HEK293 (cell line): ENCODE measurements around the gene CSGALNACT2.
A peak's percentile ranks its signal among the peaks of the same experiment; 100 is the strongest.

ENCODE experiments used
- CTCF ChIA-PET: fragments of 350-600 bp; formaldehyde crosslinking; extraction: SDS; loops from one replicate; lab custom pipeline; 2021; ENCODE audit warnings: antibody characterized with exemption; lab: Yijun Ruan, JAX
- POLR2A ChIA-PET: fragments of 300-600 bp; formaldehyde crosslinking; extraction: SDS; loops from one replicate; lab custom pipeline; 2020; ENCODE audit warnings: antibody characterized with exemption, inconsistent platforms; lab: Yijun Ruan, JAX
- H3K27ac ChIP-seq: fragments of 200-500 bp; sonication (Bioruptor generic); 2 replicates; pipeline ENCODE4 v1.5.1; 2014; ENCODE audit warnings: low read depth, low read length, control low read depth, inconsistent platforms; ENCODE audit errors: extremely low read depth
- H3K36me3 ChIP-seq, 2 experiments: fragments of 200-500 bp in 1 of 2; sonication (Bioruptor generic) in 1 of 2; 1 replicate in 1 of 2; 2 replicates in 1 of 2; pipeline ENCODE4 v1.5.1; 2014 to 2017; ENCODE audit warnings: inconsistent platforms in 2 of 2, low read length in 2 of 2; ENCODE audit not compliant: control insufficient read depth in 2 of 2, insufficient read depth in 1 of 2
- H3K4me1 ChIP-seq: fragments of 200-500 bp; sonication (Bioruptor generic); 2 replicates; pipeline ENCODE4 v1.5.1; 2014; ENCODE audit warnings: mild to moderate bottlenecking, low read length, inconsistent platforms; ENCODE audit not compliant: control insufficient read depth, insufficient read depth
- H3K4me3 ChIP-seq: 2 replicates; pipeline ENCODE4 v1.5.1; 2011; ENCODE audit warnings: low read depth, mild to moderate bottlenecking, control low read depth, low read length, moderate library complexity
- H3K9me3 ChIP-seq: fragments of 200-500 bp; sonication (Bioruptor generic); 2 replicates; pipeline ENCODE4 v1.5.1; 2014; ENCODE audit warnings: low read depth, low read length, inconsistent platforms; ENCODE audit not compliant: control insufficient read depth, insufficient read depth
- CTCF ChIP-seq: fragments of 450-650 bp; formaldehyde crosslinking; IDR thresholded peaks from 2 replicates; pipeline ENCODE4 v1.5.1; 2016; ENCODE audit warnings: missing biosample characterization, missing genetic modification characterization
- KLF10 ChIP-seq: fragments of 450-650 bp; IDR thresholded peaks from 2 replicates; pipeline ENCODE4 v1.5.1; 2018; ENCODE audit warnings: missing biosample characterization, mild to moderate bottlenecking, missing genetic modification characterization
- MZF1 ChIP-seq: fragments of 450-650 bp; formaldehyde crosslinking; IDR thresholded peaks from 2 replicates; pipeline ENCODE4 v1.5.1; 2017; ENCODE audit warnings: missing biosample characterization, missing genetic modification characterization, borderline replicate concordance
- OVOL3 ChIP-seq: fragments of 450-650 bp; formaldehyde crosslinking; IDR thresholded peaks from 2 replicates; pipeline ENCODE4 v1.5.1; 2016; ENCODE audit warnings: missing biosample characterization, missing genetic modification characterization
- PATZ1 ChIP-seq: fragments of 450-650 bp; formaldehyde crosslinking; IDR thresholded peaks from 2 replicates; pipeline ENCODE4 v1.5.1; 2016; ENCODE audit warnings: missing biosample characterization, missing genetic modification characterization
- PBX3 ChIP-seq: sonication (generic); formaldehyde crosslinking; IDR thresholded peaks from 2 replicates; pipeline ENCODE4 v1.8.1; 2022; ENCODE audit warnings: mild to moderate bottlenecking, moderate library complexity, missing genetic modification reagents
- PRDM10 ChIP-seq: fragments of 450-650 bp; formaldehyde crosslinking; IDR thresholded peaks from 2 replicates; pipeline ENCODE4 v1.5.1; 2016; ENCODE audit warnings: missing biosample characterization, missing genetic modification characterization
- PRDM4 ChIP-seq: fragments of 450-650 bp; formaldehyde crosslinking; IDR thresholded peaks from 2 replicates; pipeline ENCODE4 v1.5.1; 2017; ENCODE audit warnings: missing biosample characterization, missing genetic modification characterization
- ZBTB11 ChIP-seq: fragments of 450-650 bp; formaldehyde crosslinking; conservative IDR thresholded peaks from 2 replicates; pipeline ENCODE4 v1.5.1; 2016; ENCODE audit warnings: low read depth, missing biosample characterization, missing genetic modification characterization
- ZBTB17 ChIP-seq: fragments of 450-650 bp; formaldehyde crosslinking; IDR thresholded peaks from 2 replicates; pipeline ENCODE4 v1.5.1; 2016; ENCODE audit warnings: missing biosample characterization, missing genetic modification characterization
- ZBTB21 ChIP-seq: fragments of 450-650 bp; formaldehyde crosslinking; IDR thresholded peaks from 2 replicates; pipeline ENCODE4 v1.5.1; 2017; ENCODE audit warnings: missing biosample characterization, missing genetic modification characterization
- ZBTB26 ChIP-seq: fragments of 450-650 bp; formaldehyde crosslinking; optimal IDR thresholded peaks from 2 replicates; pipeline ENCODE3; 2016; ENCODE audit warnings: missing biosample characterization, mild to moderate bottlenecking, missing genetic modification characterization
- ZBTB8A ChIP-seq: fragments of 450-650 bp; formaldehyde crosslinking; IDR thresholded peaks from 2 replicates; pipeline ENCODE4 v1.5.1; 2016; ENCODE audit warnings: missing biosample characterization, missing genetic modification characterization
- ZIC2 ChIP-seq: fragments of 450-650 bp; formaldehyde crosslinking; IDR thresholded peaks from 2 replicates; pipeline ENCODE4 v1.5.1; 2016; ENCODE audit warnings: missing biosample characterization, missing genetic modification characterization
- ZNF114 ChIP-seq: fragments of 450-650 bp; formaldehyde crosslinking; IDR thresholded peaks from 2 replicates; pipeline ENCODE4 v1.5.0; 2017; ENCODE audit warnings: missing biosample characterization, missing genetic modification characterization
- ZNF335 ChIP-seq: fragments of 450-650 bp; formaldehyde crosslinking; conservative IDR thresholded peaks from 2 replicates; pipeline ENCODE4 v1.5.1; 2016; ENCODE audit warnings: missing biosample characterization, missing genetic modification characterization
- ZNF529 ChIP-seq: fragments of 450-650 bp; formaldehyde crosslinking; IDR thresholded peaks from 2 replicates; pipeline ENCODE4 v1.5.1; 2017; ENCODE audit warnings: missing genetic modification characterization, missing biosample characterization; ENCODE audit not compliant: insufficient replicate concordance
- ZNF600 ChIP-seq: fragments of 450-650 bp; formaldehyde crosslinking; IDR thresholded peaks from 2 replicates; pipeline ENCODE4 v1.5.1; 2016; ENCODE audit warnings: missing biosample characterization, missing genetic modification characterization
- ZNF76 ChIP-seq: fragments of 450-650 bp; formaldehyde crosslinking; IDR thresholded peaks from 2 replicates; pipeline ENCODE4; 2016; ENCODE audit warnings: low read depth, missing biosample characterization, missing genetic modification characterization, borderline replicate concordance

Gene CSGALNACT2

GRCh38 chr10:43137717-43138020 is 576 bp upstream of the CSGALNACT2 start (continued):
- TF ChIP-seq PRDM4 (no peak), ZNF529 (tag by site-specific recombination) (no peak)

- Histone ChIP-seq H3K4me1 (peaks cover 8% of the 10 kb centered on the region), H3K9me3 (no peaks in the 10 kb centered on the region), H3K4me3 (peak overlapping the region; percentile 59), H3K36me3 (no peaks in the 10 kb centered on the region), H3K27ac (peak overlapping the region; percentile 76)
- ChIA-PET CTCF (interaction anchor here (0.7 to 1.0 kb wide), 3 partner anchors 33 to 131 kb away, joined by 3 to 4 read pairs (median 3); no protein-coding TSS in a partner anchor), POLR2A (interaction anchor here (1.8 kb wide), 1 partner anchor 10 kb away, joined by 6 read pairs; no protein-coding TSS in a partner anchor)
- no peak for TF ChIP-seq OVOL3
- TF ChIP-seq ZNF335 (tag by site-specific recombination) = peak; percentile 89
- no peak for TF ChIP-seq ZBTB26 (tag by site-specific recombination)
- peak; percentile 60 for TF ChIP-seq ZNF600 (tag by site-specific recombination)
- TF ChIP-seq PBX3 (CRISPR knock-in tag) = no peak
- peak; percentile 25 for TF ChIP-seq ZBTB8A
- peak; percentile 33; the same call in 1 of the 2 replicates for TF ChIP-seq PATZ1
- peak; percentile 81 for TF ChIP-seq PRDM10
- no peak for TF ChIP-seq MZF1 (tag by site-specific recombination)
- 0 out of 2 replicates have a peak, but pooled peaks have one; percentile 16 for TF ChIP-seq ZBTB11 (tag by site-specific recombination)
- no peak for TF ChIP-seq ZNF76
- TF ChIP-seq ZBTB17 (tag by site-specific recombination) = peak; percentile 92
- TF ChIP-seq ZIC2 (tag by site-specific recombination) = 0 out of 2 replicates have a peak, but pooled peaks have one; percentile 12
- TF ChIP-seq KLF10 = no peak
- peak; percentile 60; the same call in 1 of the 2 replicates for TF ChIP-seq CTCF
- TF ChIP-seq ZNF114 (tag by site-specific recombination) = no peak
- TF ChIP-seq ZNF529 (tag by site-specific recombination) = no peak
- 0 out of 2 replicates have a peak, but pooled peaks have one; percentile 10 for TF ChIP-seq ZBTB21 (tag by site-specific recombination)
Measured at GRCh38 chr10:43138757-43139241, 554 bp downstream of the CSGALNACT2 start.
